Ovary (tissue), 3 donors: Measurements from ENCODE around the gene GDPD4.

Experiments
- CTCF ChIP-seq, 3 donors: fragments of 450-650 bp in 2 of 3; fragments of 200-600 bp in 1 of 3; IDR thresholded peaks; one replicate each; pipeline versions ENCODE4 v1.5.1 to v1.8.0; 2016 to 2022; ENCODE audit warnings: antibody characterized with exemption in 3 of 3, mild to moderate bottlenecking in 1 of 3
- EP300 ChIP-seq: sonication (generic); formaldehyde crosslinking; IDR thresholded peaks from one replicate; pipeline ENCODE4 v1.6.1; 2017; ENCODE audit warnings: antibody characterized with exemption
- POLR2A ChIP-seq: fragments of 450-650 bp; IDR thresholded peaks from one replicate; pipeline ENCODE4 v1.6.1; 2017; ENCODE audit warnings: antibody characterized with exemption, mild to moderate bottlenecking, moderate library complexity
- donor health status: DM: no; HTN: no; CAD: no.

- TF ChIP-seq POLR2A = no peak
- TF ChIP-seq CTCF (IDR thresholded peaks at IDR 0.05) = no peak
- no peak for TF ChIP-seq EP300
Measured at GRCh38 chr11:77184136-77184860, 117.2 kb downstream of the GDPD4 start.
